Stimulated activated CD8-positive, alpha-beta memory T cell treated with anti-CD3 and anti-CD28 coated beads, Interleukin-4, amount 100 ng/mL, for 1 hour (primary cell): Measurements from ENCODE around the gene OR10W1.

Experiments used
- DNase-seq, 2 donors: peaks; one replicate each; pipeline ENCODE4 v3.0.0-alpha.2; 2020; ENCODE audit warnings: low read depth in 2 of 2, low spot score in 1 of 2

The OR10W1 gene

GRCh38 chr11:58268142-58268541, at the start of gene OR10W1:
OR10W1 (minus strand) TSS chr11:58268260; CDS start chr11:58267858, 402 bp downstream.
- DNase-seq: no peak

- DNase-seq: no peak
These were observed 48.1 kb upstream of the OR10W1 start for GRCh38 chr11:58316142-58316541.

- no peak for DNase-seq
These were observed 33.5 kb upstream of the OR10W1 start for GRCh38 chr11:58301576-58301975.

GRCh38 chr11:58292017-58292416, 24.0 kb upstream of the OR10W1 start:
- no peak for DNase-seq

- no peak for DNase-seq
These were observed 21.2 kb upstream of the OR10W1 start for GRCh38 chr11:58289266-58289665.

- no peak for DNase-seq
These were observed 18.2 kb upstream of the OR10W1 start for GRCh38 chr11:58286249-58286648.

- no peak for DNase-seq
These were observed 17.5 kb upstream of the OR10W1 start for GRCh38 chr11:58285483-58286040.

- DNase-seq: no peak
These were observed 8.1 kb upstream of the OR10W1 start for GRCh38 chr11:58276151-58276550.

GRCh38 chr11:58275002-58275401, 6.9 kb upstream of the OR10W1 start:
- DNase-seq: no peak

- no peak for DNase-seq
These were observed 8.1 kb downstream of the OR10W1 start for GRCh38 chr11:58259983-58260382.

GRCh38 chr11:58254936-58255335, 13.1 kb downstream of the OR10W1 start:
- no peak for DNase-seq

- no peak for DNase-seq
These were observed 24.1 kb downstream of the OR10W1 start for GRCh38 chr11:58243954-58244353.

GRCh38 chr11:58227956-58228615, 40.0 kb downstream of the OR10W1 start:
- no peak for DNase-seq

- DNase-seq: no peak
These were observed 45.3 kb downstream of the OR10W1 start for GRCh38 chr11:58222721-58223120.
